HepG2 (cell line): ENCODE measurements around the gene MYADML2. TPM values are rescaled to one million over a fixed set of nuclear protein-coding genes. Genes with fewer than 3 reads are reported as not detected.

Experiments used
- AGO1 ChIP-seq: fragments of 200-400 bp; formaldehyde crosslinking; IDR thresholded peaks from 2 replicates; pipeline ENCODE4 v1.6.1; 2017; ENCODE audit warnings: mild to moderate bottlenecking, low read depth, low read length, moderate library complexity; ENCODE audit not compliant: poor library complexity, severe bottlenecking
- ATF4 ChIP-seq, 2 experiments: fragments of 450-650 bp in 1 of 2; sonication (generic) in 1 of 2; formaldehyde crosslinking; IDR thresholded peaks; 2 replicates each; pipeline versions ENCODE4 v1.5.0 to v1.8.0; 2020 to 2022; ENCODE audit warnings: mild to moderate bottlenecking in 1 of 2, missing genetic modification reagents in 1 of 2
- CCAR2 ChIP-seq: fragments of 200-400 bp; formaldehyde crosslinking; optimal IDR thresholded peaks from 2 replicates; pipeline ENCODE3; 2018; ENCODE audit warnings: low read depth, mild to moderate bottlenecking, low read length, moderate library complexity
- KLF15 ChIP-seq: sonication (generic); formaldehyde crosslinking; IDR thresholded peaks from 2 replicates; pipeline ENCODE4 v1.8.1; 2023; ENCODE audit warnings: borderline replicate concordance, mild to moderate bottlenecking, inconsistent platforms, missing genetic modification reagents, mixed read lengths
- KLF16 ChIP-seq, 2 experiments: sonication (generic) in 1 of 2; formaldehyde crosslinking in 1 of 2; IDR thresholded peaks; 2 replicates each; pipeline versions ENCODE4 v1.6.1 to v1.8.0; 2016 to 2023; ENCODE audit warnings: missing genetic modification reagents in 2 of 2, missing compliant biosample characterization in 1 of 2
- MBNL3 ChIP-seq: fragments of 250-450 bp; sonication (Bioruptor Pico); conservative IDR thresholded peaks from 2 replicates; pipeline ENCODE4 v1.8.0; 2022; ENCODE audit warnings: mild to moderate bottlenecking, inconsistent platforms
- MED13 ChIP-seq: sonication (generic); formaldehyde crosslinking; IDR thresholded peaks from 2 replicates; pipeline ENCODE4 v1.5.0; 2020; ENCODE audit warnings: missing genetic modification reagents
- NFKBIZ ChIP-seq: IDR thresholded peaks from 2 replicates; pipeline ENCODE4 v1.6.1; 2018; ENCODE audit warnings: missing genetic modification reagents, missing compliant biosample characterization
- NR2F6 ChIP-seq, 2 experiments: IDR thresholded peaks; 2 replicates each; pipeline ENCODE4 v1.6.1; 2016; ENCODE audit warnings: antibody characterized with exemption in 1 of 2, mild to moderate bottlenecking in 1 of 2
- RBM39 ChIP-seq: fragments of 200-400 bp; formaldehyde crosslinking; IDR thresholded peaks from one replicate; pipeline ENCODE4 v1.6.1; 2018; ENCODE audit warnings: antibody characterized with exemption, mild to moderate bottlenecking, low read depth, low read length; ENCODE audit not compliant: poor library complexity, severe bottlenecking
- ZBTB14 ChIP-seq: sonication (generic); formaldehyde crosslinking; IDR thresholded peaks from 2 replicates; pipeline ENCODE4 v1.4.0; 2020; ENCODE audit warnings: missing genetic modification reagents
- ZC3H13 ChIP-seq: sonication (generic); formaldehyde crosslinking; IDR thresholded peaks from 2 replicates; pipeline ENCODE4 v1.8.1; 2023; ENCODE audit warnings: mild to moderate bottlenecking, missing genetic modification reagents, moderate library complexity
- ZFP36L2 ChIP-seq: sonication (generic); formaldehyde crosslinking; IDR thresholded peaks from 2 replicates; pipeline ENCODE4 v1.4.0; 2020; ENCODE audit warnings: missing genetic modification reagents
- ZNF230 ChIP-seq: sonication (generic); formaldehyde crosslinking; IDR thresholded peaks from 2 replicates; pipeline ENCODE4 v1.4.0; 2020; ENCODE audit warnings: mild to moderate bottlenecking, missing genetic modification reagents
- ZNF556 ChIP-seq: sonication (generic); formaldehyde crosslinking; IDR thresholded peaks from 2 replicates; pipeline ENCODE4 v1.4.0; 2020; ENCODE audit warnings: mild to moderate bottlenecking, missing genetic modification reagents, borderline replicate concordance
- ZNF572 ChIP-seq: sonication (generic); formaldehyde crosslinking; IDR thresholded peaks from 2 replicates; pipeline ENCODE4 v1.5.1; 2020; ENCODE audit warnings: mild to moderate bottlenecking, missing genetic modification reagents
- ZNF691 ChIP-seq: sonication (generic); formaldehyde crosslinking; IDR thresholded peaks from 2 replicates; pipeline ENCODE4 v1.4.0; 2020; ENCODE audit warnings: missing genetic modification reagents, low read depth, mild to moderate bottlenecking, borderline replicate concordance
- ZNF720 ChIP-seq: sonication (generic); formaldehyde crosslinking; IDR thresholded peaks from 2 replicates; pipeline ENCODE4 v1.4.0; 2020; ENCODE audit warnings: missing genetic modification reagents
- ZSCAN21 ChIP-seq: sonication (generic); formaldehyde crosslinking; IDR thresholded peaks from 2 replicates; pipeline ENCODE4 v1.8.0; 2022; ENCODE audit warnings: mild to moderate bottlenecking, missing genetic modification reagents, moderate library complexity, borderline replicate concordance
- polyA plus RNA-seq, 8 experiments: library from polyadenylated mRNA; depleted of rRNA in 3 of 8; stranded (reverse) in 7 of 8; unstranded in 1 of 8; fragments of >200 nt; fragmentation: Illumina TruSeq in 4 of 8; extraction: Trizol in 4 of 8; gene quantifications; 2 replicates each; pipeline versions ENCODE4 v1.2.1 to v1.2.3, GENCODE V29; 2011 to 2016; ENCODE audit warnings: low read depth in 4 of 8, missing spikeins in 1 of 8, mixed read lengths in 1 of 8; ENCODE audit not compliant: insufficient read depth in 1 of 8
- total RNA-seq, 5 experiments: library from RNA; depleted of rRNA; stranded (reverse); fragments of >200 nt; fragmentation: Illumina TruSeq; extraction: Trizol; gene quantifications; 2 replicates each; pipeline ENCODE4 v1.2.3, GENCODE V29; 2016; ENCODE audit warnings: low read depth in 1 of 5
- TF ChIP-seq, protein P1 (sequence below): sonication (generic); formaldehyde crosslinking; IDR thresholded peaks from 2 replicates; pipeline ENCODE4 v1.4.0; 2020; ENCODE audit warnings: mild to moderate bottlenecking, missing genetic modification reagents
- TF ChIP-seq, protein P2 (sequence below): sonication (generic); formaldehyde crosslinking; IDR thresholded peaks from 2 replicates; pipeline ENCODE4 v1.5.0; 2020; ENCODE audit warnings: missing genetic modification reagents, mild to moderate bottlenecking, borderline replicate concordance
- TF ChIP-seq, protein P3 (sequence below): sonication (generic); formaldehyde crosslinking; IDR thresholded peaks from 2 replicates; pipeline ENCODE4 v1.8.1; 2023; ENCODE audit warnings: missing genetic modification reagents, mild to moderate bottlenecking, borderline replicate concordance

MYADML2 gene
- total and polyA plus RNA-seq, 2 of the 13 experiments (the other 11 are each of a cell fraction or from before 2014, with no cell fraction given), result not detected

DNA sequence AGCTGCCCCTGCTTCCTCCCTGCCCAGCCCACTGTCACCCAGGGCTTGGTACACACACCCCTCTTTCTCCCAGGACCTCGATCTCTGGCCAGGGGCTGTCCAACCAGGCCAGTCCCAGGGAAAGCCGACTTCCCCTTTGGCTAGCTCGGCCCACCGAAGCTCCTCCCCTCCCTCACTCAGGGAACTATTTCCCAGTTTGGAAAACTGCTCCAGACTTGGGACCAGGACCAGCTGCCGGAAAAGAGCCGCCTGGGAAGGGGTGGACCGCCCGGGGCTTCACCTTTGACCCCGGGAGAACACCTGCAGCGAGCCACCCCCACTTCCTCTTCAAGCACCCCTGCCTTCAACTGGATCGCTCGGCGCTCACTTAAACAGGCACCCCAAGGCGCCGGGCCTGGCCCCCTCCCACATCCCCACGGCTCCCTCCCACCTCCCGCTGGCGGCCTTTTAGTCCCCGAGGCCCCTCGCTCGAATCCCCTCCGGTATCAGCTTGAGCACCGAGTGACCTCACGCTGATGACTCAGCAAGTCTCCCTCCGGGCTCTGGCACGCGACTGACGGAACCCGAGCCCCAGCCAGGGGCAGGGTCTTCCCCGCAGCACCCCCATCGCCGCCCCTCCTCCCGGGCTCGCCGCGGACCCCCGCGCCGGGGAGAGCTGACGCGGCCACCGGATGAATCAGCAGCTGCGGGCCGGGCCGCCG, 20.4 kb downstream of the MYADML2 start (continued):
- TF ChIP-seq, protein P1, sequence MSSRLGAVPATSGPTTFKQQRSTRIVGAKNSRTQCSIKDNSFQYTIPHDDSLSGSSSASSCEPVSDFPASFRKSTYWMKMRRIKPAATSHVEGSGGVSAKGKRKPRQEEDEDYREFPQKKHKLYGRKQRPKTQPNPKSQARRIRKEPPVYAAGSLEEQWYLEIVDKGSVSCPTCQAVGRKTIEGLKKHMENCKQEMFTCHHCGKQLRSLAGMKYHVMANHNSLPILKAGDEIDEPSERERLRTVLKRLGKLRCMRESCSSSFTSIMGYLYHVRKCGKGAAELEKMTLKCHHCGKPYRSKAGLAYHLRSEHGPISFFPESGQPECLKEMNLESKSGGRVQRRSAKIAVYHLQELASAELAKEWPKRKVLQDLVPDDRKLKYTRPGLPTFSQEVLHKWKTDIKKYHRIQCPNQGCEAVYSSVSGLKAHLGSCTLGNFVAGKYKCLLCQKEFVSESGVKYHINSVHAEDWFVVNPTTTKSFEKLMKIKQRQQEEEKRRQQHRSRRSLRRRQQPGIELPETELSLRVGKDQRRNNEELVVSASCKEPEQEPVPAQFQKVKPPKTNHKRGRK (CRISPR knock-in tag), result no peak
- no peak for TF ChIP-seq ZSCAN21 (CRISPR knock-in tag)
- TF ChIP-seq ZBTB14 (CRISPR knock-in tag), result no peak
- peak; percentile 49; the same call in 1 of the 2 replicates for TF ChIP-seq KLF15 (CRISPR knock-in tag)
- no peak for TF ChIP-seq MED13 (CRISPR knock-in tag)
- TF ChIP-seq ATF4 (CRISPR knock-in tag; IDR thresholded peaks at IDR 0.05), result no peak
- no peak for TF ChIP-seq ZNF572 (CRISPR knock-in tag)
- TF ChIP-seq AGO1, result peak; percentile 67
- TF ChIP-seq, protein P2, sequence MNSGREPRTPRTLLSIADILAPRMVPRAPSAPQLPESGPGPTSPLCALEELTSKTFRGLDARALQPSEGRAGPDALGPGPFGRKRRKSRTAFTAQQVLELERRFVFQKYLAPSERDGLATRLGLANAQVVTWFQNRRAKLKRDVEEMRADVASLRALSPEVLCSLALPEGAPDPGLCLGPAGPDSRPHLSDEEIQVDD (CRISPR knock-in tag), result no peak
- TF ChIP-seq NFKBIZ (CRISPR knock-in tag), result no peak
- 0 out of 2 replicates have a peak, but pooled peaks have one; percentile 58 for TF ChIP-seq ZNF230 (CRISPR knock-in tag)
- peak; percentile 62; the same call in 1 of the 2 replicates for TF ChIP-seq ZC3H13 (CRISPR knock-in tag)
- TF ChIP-seq RBM39, result peak; percentile 59
- TF ChIP-seq ZNF720 (CRISPR knock-in tag), result no peak
- TF ChIP-seq, protein P3, sequence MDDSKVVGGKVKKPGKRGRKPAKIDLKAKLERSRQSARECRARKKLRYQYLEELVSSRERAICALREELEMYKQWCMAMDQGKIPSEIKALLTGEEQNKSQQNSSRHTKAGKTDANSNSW (CRISPR knock-in tag), result no peak
- TF ChIP-seq MBNL3 (CRISPR knock-in tag), result no peak
- no peak for TF ChIP-seq CCAR2
- TF ChIP-seq ZFP36L2 (CRISPR knock-in tag), result no peak
- peak; percentile 98 for TF ChIP-seq NR2F6 (IDR thresholded peaks at IDR 0.05)
- TF ChIP-seq NR2F6 (CRISPR knock-in tag; IDR thresholded peaks at IDR 0.05), result peak; percentile 97
- TF ChIP-seq ZNF556 (CRISPR knock-in tag), result no peak
- peak; percentile 44; the same call in 1 of the 2 replicates for TF ChIP-seq ZNF691
- TF ChIP-seq KLF16 (CRISPR knock-in tag; IDR thresholded peaks at IDR 0.05), result peak in 1 of 2 experiments; percentile 36; a peak in 1 of 4 replicates
